HUES48 (cell line): ENCODE results near the gene GPR26.

Experiments used
- H3K27ac ChIP-seq: one replicate; pipeline ENCODE4 v1.7.0; 2013; ENCODE audit warnings: low read depth, low read length, inconsistent platforms
- H3K27me3 ChIP-seq: 2 replicates; pipeline ENCODE4 v1.6.1; 2013; ENCODE audit warnings: mild to moderate bottlenecking, low read length; ENCODE audit not compliant: control insufficient read depth, insufficient read depth
- H3K36me3 ChIP-seq: 2 replicates; pipeline ENCODE4 v1.6.1; 2013; ENCODE audit warnings: low read length; ENCODE audit not compliant: control insufficient read depth, insufficient read depth
- H3K4me1 ChIP-seq: 2 replicates; pipeline ENCODE4 v1.6.1; 2013; ENCODE audit warnings: mild to moderate bottlenecking, low read length; ENCODE audit not compliant: control insufficient read depth, insufficient read depth
- H3K4me3 ChIP-seq: 2 replicates; pipeline ENCODE4 v1.5.1; 2013; ENCODE audit warnings: mild to moderate bottlenecking, low read depth, low read length
- H3K9ac ChIP-seq: 2 replicates; pipeline ENCODE4 v1.6.1; 2013; ENCODE audit warnings: mild to moderate bottlenecking, low read depth, low read length, moderate library complexity
- H3K9me3 ChIP-seq: 2 replicates; pipeline ENCODE4 v1.6.1; 2013; ENCODE audit warnings: low read length; ENCODE audit not compliant: control insufficient read depth, insufficient read depth

GPR26 gene, protein sequence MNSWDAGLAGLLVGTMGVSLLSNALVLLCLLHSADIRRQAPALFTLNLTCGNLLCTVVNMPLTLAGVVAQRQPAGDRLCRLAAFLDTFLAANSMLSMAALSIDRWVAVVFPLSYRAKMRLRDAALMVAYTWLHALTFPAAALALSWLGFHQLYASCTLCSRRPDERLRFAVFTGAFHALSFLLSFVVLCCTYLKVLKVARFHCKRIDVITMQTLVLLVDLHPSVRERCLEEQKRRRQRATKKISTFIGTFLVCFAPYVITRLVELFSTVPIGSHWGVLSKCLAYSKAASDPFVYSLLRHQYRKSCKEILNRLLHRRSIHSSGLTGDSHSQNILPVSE

DNA sequence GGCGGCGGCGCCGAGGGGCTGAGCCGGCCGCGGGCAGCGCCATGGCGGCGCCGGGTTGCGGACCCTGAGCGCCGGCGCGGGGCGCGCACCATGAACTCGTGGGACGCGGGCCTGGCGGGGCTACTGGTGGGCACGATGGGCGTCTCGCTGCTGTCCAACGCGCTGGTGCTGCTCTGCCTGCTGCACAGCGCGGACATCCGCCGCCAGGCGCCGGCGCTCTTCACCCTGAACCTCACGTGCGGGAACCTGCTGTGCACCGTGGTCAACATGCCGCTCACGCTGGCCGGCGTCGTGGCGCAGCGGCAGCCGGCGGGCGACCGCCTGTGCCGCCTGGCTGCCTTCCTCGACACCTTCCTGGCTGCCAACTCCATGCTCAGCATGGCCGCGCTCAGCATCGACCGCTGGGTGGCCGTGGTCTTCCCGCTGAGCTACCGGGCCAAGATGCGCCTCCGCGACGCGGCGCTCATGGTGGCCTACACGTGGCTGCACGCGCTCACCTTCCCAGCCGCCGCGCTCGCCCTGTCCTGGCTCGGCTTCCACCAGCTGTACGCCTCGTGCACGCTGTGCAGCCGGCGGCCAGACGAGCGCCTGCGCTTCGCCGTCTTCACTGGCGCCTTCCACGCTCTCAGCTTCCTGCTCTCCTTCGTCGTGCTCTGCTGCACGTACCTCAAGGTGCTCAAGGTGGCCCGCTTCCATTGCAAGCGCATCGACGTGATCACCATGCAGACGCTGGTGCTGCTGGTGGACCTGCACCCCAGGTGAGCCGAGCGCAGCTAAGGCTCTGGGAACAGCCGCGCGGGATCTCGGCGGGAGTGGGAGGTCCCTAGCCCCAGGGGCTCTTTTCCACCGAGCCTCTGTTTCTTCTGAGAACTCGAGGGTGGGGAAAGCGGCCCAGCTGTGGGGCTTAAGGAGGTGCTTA lies at the start of gene GPR26:
Gene GPR26, plus strand, starts transcription at position 38 of the 919 bp plus-strand sequence. Its CDS starts 53 bp downstream, at position 91.
- peaks cover 51% of the 10 kb centered on the region for H3K27me3 ChIP-seq
- H3K27ac ChIP-seq, result no peak within 1 kb of the TSS
- peak within 1 kb of the TSS; percentile 57 for H3K4me3 ChIP-seq
- peaks cover 5% of the 10 kb centered on the region; the same call in 1 of the 2 replicates for H3K9me3 ChIP-seq
- H3K9ac ChIP-seq, result no peak within 1 kb of the TSS
- peaks cover 3% of the 10 kb centered on the region; the same call in 1 of the 2 replicates for H3K4me1 ChIP-seq
- no peaks in the 10 kb centered on the region for H3K36me3 ChIP-seq

DNA sequence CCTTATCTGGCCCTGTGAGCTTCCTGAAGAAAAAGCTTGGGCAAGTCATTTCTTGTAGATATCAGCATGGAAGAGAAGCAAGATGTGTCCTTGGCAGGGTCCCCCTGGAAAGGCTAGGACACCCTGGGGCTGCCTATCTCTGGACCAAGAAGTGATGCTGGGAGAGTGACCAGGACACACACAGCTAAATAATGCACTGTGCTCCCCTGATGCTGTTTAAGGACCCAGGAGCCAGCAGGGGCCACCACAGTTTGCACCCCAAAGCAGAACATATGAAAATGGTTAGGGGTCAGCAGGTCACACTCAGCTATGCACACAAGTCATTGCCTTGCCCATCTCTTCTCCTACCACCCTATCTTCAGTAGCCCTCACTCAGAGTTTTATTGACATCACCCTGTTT lies 47.9 kb upstream of the GPR26 start:
- no peaks in the 10 kb centered on the region for H3K9me3 ChIP-seq
- no peak overlapping the region for H3K27ac ChIP-seq
- no peaks in the 10 kb centered on the region for H3K36me3 ChIP-seq
- no peak overlapping the region for H3K4me3 ChIP-seq
- no peaks in the 10 kb centered on the region; the same call in 1 of the 2 replicates for H3K27me3 ChIP-seq
- no peak overlapping the region for H3K9ac ChIP-seq
- H3K4me1 ChIP-seq, result no peaks in the 10 kb centered on the region

GRCh38 chr10:123619067-123619855 lies 46.9 kb upstream of the GPR26 start:
- Histone ChIP-seq H3K36me3 (no peaks in the 10 kb centered on the region), H3K4me1 (no peaks in the 10 kb centered on the region), H3K27me3 (no peaks in the 10 kb centered on the region; the same call in 1 of the 2 replicates), H3K27ac (no peak overlapping the region), H3K9ac (no peak overlapping the region), H3K4me3 (no peak overlapping the region), H3K9me3 (no peaks in the 10 kb centered on the region)

- no peak overlapping the region for H3K4me3 ChIP-seq
- H3K9ac ChIP-seq, result no peak overlapping the region
- H3K27ac ChIP-seq, result no peak overlapping the region
- H3K4me1 ChIP-seq, result no peaks in the 10 kb centered on the region
- H3K9me3 ChIP-seq, result no peaks in the 10 kb centered on the region
- no peaks in the 10 kb centered on the region for H3K36me3 ChIP-seq
- no peaks in the 10 kb centered on the region; the same call in 1 of the 2 replicates for H3K27me3 ChIP-seq
These were observed 45.5 kb upstream of the GPR26 start for GRCh38 chr10:123620621-123621020.

DNA sequence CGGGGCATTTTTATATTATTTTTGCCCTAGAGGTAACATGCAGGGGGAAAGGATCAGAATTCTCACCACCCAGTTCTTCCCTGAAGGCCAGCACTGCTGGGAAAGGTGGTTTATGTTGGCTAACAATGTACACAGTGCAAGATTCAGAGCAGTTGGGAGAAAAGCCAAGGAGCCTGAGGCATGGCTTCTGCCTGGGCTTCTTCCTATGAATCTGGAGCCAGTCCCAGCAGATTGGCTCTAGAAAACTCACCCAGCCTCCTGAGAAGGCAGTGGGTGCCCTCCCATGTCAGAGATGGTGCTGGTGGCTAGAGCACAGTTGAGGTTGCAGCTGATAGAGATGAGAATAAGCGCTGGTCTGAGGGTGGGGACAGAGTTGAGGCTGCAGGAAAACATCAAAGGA lies 44.7 kb upstream of the GPR26 start:
- H3K36me3 ChIP-seq, result no peaks in the 10 kb centered on the region
- H3K9ac ChIP-seq, result no peak overlapping the region
- H3K4me1 ChIP-seq, result no peaks in the 10 kb centered on the region
- H3K27ac ChIP-seq, result no peak overlapping the region
- H3K27me3 ChIP-seq, result no peaks in the 10 kb centered on the region; the same call in 1 of the 2 replicates
- H3K4me3 ChIP-seq, result no peak overlapping the region
- H3K9me3 ChIP-seq, result no peaks in the 10 kb centered on the region

GRCh38 chr10:123621916-123622315 lies 44.2 kb upstream of the GPR26 start:
- Histone ChIP-seq H3K4me1 (no peaks in the 10 kb centered on the region), H3K27me3 (no peaks in the 10 kb centered on the region; the same call in 1 of the 2 replicates), H3K27ac (no peak overlapping the region), H3K9ac (no peak overlapping the region), H3K36me3 (no peaks in the 10 kb centered on the region), H3K4me3 (no peak overlapping the region), H3K9me3 (no peaks in the 10 kb centered on the region)

- Histone ChIP-seq H3K27ac (no peak overlapping the region), H3K36me3 (no peaks in the 10 kb centered on the region), H3K4me1 (no peaks in the 10 kb centered on the region), H3K27me3 (no peaks in the 10 kb centered on the region; the same call in 1 of the 2 replicates), H3K9me3 (no peaks in the 10 kb centered on the region), H3K4me3 (no peak overlapping the region), H3K9ac (no peak overlapping the region)
These were observed 43.8 kb upstream of the GPR26 start for GRCh38 chr10:123622381-123622780.

- no peaks in the 10 kb centered on the region for H3K36me3 ChIP-seq
- no peak overlapping the region for H3K4me3 ChIP-seq
- no peak overlapping the region for H3K9ac ChIP-seq
- no peak overlapping the region for H3K27ac ChIP-seq
- H3K4me1 ChIP-seq, result no peaks in the 10 kb centered on the region
- H3K9me3 ChIP-seq, result no peaks in the 10 kb centered on the region
- H3K27me3 ChIP-seq, result no peaks in the 10 kb centered on the region; the same call in 1 of the 2 replicates
These were observed 42.1 kb upstream of the GPR26 start for GRCh38 chr10:123624086-123624485.

DNA sequence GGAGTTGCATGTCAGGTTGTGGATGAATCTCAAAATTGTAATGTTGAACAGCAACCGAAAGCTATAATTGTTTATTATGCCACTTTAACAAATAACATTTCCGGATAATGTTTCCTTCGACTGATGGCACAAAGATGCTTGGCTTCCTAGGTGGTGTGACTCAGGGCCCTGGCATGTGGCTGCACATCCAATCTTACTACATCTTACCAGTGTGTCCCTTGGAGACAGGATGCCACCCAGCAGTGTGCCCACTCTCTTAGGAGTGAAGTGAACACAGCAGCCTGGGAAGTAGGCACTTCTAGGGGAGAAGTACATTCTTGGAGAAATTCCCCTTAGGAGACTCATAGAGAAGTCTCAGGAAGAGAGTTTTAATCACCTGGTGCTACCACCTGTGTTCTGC lies 33.0 kb upstream of the GPR26 start:
- Histone ChIP-seq H3K4me1 (no peaks in the 10 kb centered on the region), H3K9me3 (no peaks in the 10 kb centered on the region), H3K27ac (no peak overlapping the region), H3K36me3 (no peaks in the 10 kb centered on the region), H3K9ac (no peak overlapping the region), H3K27me3 (no peaks in the 10 kb centered on the region), H3K4me3 (no peak overlapping the region)

- Histone ChIP-seq H3K4me1 (no peaks in the 10 kb centered on the region), H3K4me3 (no peak overlapping the region), H3K9me3 (no peaks in the 10 kb centered on the region), H3K27me3 (no peaks in the 10 kb centered on the region), H3K9ac (no peak overlapping the region), H3K36me3 (no peaks in the 10 kb centered on the region), H3K27ac (no peak overlapping the region)
These were observed 32.5 kb upstream of the GPR26 start for GRCh38 chr10:123633636-123634035.
